AG04450 (cell line): ENCODE measurements around the gene GRM4. TPM values are rescaled to one million over a fixed set of nuclear protein-coding genes. Genes with fewer than 3 reads are reported as not detected.

Experiments used
- CTCF ChIA-PET: fragments of 300-600, 350-600 bp; formaldehyde crosslinking; extraction: SDS; loops from one replicate; lab custom pipeline; 2022; ENCODE audit warnings: antibody characterized with exemption, inconsistent platforms; lab: Charles Lee
- POLR2A ChIA-PET: fragments of 350-600 bp; formaldehyde crosslinking; extraction: SDS; loops from one replicate; lab custom pipeline; 2021; ENCODE audit warnings: antibody characterized with exemption, inconsistent platforms; lab: Yijun Ruan, JAX
- DNase-seq: peaks from one replicate; pipeline ENCODE4 v3.0.0-alpha.2; 2011; ENCODE audit warnings: low read depth, low spot score
- H3K27ac ChIP-seq: one replicate; pipeline ENCODE4 v1.5.1; 2012; ENCODE audit warnings: low read depth, low read length, control low read depth
- H3K27me3 ChIP-seq: one replicate; pipeline ENCODE4 v1.6.0; 2012; ENCODE audit warnings: low read length; ENCODE audit not compliant: control insufficient read depth, insufficient read depth
- H3K4me3 ChIP-seq: 2 replicates; pipeline ENCODE4 v1.5.1; 2011; ENCODE audit warnings: mild to moderate bottlenecking, low read depth, low read length, control low read depth
- H3K9me3 ChIP-seq: 2 replicates; pipeline ENCODE4 v1.5.1; 2012; ENCODE audit warnings: low read length; ENCODE audit not compliant: control insufficient read depth, insufficient read depth
- polyA plus RNA-seq: library from polyadenylated mRNA; depleted of rRNA; stranded (reverse); fragments of >200 nt; gene quantifications from 2 replicates; pipeline ENCODE4 v1.2.3, GENCODE V29; 2011
- TF ChIP-seq, protein P1 (sequence below): IDR thresholded peaks from 2 replicates; pipeline ENCODE4 v1.5.1; 2011; ENCODE audit warnings: low read depth, low read length, control low read depth, inconsistent platforms

Gene GRM4
- polyA plus RNA-seq, 1 experiment = not detected

DNA sequence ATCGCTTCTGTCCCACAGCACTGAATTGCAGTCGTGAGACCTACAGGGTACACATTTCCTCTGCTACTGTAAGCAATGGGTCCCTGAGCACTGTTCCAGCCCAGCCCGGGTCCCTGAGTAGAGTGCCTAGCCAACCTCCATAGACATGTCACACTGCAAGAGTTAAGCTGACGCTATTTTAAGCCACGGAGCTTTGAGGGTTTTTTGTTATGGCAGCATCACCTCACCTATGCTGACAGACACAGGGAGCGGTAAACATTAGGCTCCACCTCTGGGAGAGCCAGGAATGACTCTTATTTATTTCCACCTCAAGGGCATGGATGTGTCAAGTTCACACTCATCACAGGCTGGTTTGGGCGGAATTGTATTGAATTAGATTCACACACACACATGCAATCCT is 45.1 kb downstream of the GRM4 start:
- TF ChIP-seq, protein P1, sequence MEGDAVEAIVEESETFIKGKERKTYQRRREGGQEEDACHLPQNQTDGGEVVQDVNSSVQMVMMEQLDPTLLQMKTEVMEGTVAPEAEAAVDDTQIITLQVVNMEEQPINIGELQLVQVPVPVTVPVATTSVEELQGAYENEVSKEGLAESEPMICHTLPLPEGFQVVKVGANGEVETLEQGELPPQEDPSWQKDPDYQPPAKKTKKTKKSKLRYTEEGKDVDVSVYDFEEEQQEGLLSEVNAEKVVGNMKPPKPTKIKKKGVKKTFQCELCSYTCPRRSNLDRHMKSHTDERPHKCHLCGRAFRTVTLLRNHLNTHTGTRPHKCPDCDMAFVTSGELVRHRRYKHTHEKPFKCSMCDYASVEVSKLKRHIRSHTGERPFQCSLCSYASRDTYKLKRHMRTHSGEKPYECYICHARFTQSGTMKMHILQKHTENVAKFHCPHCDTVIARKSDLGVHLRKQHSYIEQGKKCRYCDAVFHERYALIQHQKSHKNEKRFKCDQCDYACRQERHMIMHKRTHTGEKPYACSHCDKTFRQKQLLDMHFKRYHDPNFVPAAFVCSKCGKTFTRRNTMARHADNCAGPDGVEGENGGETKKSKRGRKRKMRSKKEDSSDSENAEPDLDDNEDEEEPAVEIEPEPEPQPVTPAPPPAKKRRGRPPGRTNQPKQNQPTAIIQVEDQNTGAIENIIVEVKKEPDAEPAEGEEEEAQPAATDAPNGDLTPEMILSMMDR = no peak
- H3K27ac ChIP-seq = no peak overlapping the region
- no peaks in the 10 kb centered on the region for H3K9me3 ChIP-seq
- no peak for DNase-seq
- ChIA-PET POLR2A (no interaction called here), CTCF (no interaction called here)
- H3K27me3 ChIP-seq = peaks cover 28% of the 10 kb centered on the region
- H3K4me3 ChIP-seq = no peak overlapping the region

DNA sequence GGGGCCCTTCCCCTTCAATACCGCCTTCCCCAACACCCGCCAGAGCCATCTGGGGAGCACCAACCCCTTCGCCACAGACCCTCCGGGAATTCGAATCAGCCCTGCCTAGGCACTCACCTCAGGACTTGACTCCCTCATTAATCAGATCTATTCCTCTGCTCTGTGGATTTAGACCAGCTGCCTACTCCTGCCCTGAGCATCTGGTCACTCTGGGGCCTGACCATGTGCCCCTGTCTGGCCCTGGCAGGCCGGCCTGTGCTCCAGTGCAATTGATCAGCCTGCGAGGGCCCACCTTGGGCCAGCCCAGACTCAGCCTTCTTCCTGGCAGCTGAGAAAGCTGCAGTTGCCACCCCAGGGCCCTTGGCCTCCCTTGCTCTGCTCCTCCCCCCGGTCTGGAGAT is 46.0 kb downstream of the GRM4 start:
- Histone ChIP-seq H3K27ac (no peak overlapping the region), H3K27me3 (peaks cover 34% of the 10 kb centered on the region), H3K4me3 (no peak overlapping the region), H3K9me3 (no peaks in the 10 kb centered on the region)
- POLR2A ChIA-PET = no interaction called here
- TF ChIP-seq, protein P1 = no peak
- DNase-seq = no peak
- CTCF ChIA-PET = no interaction called here

DNA sequence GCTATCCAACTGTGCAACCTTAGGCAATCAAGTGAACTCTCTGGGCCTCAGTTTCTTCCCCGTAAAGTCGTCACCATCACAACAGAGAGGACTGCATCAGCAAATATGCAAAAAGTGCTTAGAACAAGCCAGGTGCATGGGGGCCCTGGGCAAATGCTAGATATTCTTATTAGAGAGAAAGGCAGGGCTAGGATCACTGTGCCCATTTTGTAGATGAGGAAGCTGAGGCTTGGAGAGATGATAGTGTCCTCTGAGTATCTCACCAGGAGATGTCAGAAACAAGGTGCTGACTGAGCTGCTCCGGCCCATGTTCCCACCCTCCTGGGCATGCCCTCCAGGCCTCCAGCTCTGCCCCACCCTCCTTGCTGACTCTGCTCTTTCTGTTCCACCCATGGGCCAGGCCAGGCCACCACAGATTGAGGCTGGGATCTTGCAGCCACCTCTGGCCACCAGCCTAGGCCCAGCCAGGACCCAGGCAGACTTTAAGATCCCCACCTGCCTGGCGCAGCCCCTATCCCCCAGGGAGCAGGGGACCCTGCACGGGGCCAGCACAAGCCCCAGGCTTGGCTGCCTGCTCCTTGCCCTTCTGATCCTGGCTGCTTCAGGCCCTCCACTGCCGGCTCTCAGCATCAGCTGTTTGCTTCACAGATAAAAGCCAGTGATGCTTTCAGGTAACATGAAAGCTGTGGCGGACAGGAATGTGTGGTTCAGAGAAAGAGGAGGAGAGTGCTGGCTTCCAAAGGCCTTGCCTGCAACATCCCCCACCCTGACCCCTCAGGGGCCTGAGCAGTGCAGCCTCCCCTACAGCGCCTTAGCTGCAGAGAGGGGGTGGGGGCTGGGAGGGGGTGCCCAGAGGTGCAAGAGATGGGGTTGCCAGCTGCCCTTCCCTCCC is 47.6 kb downstream of the GRM4 start:
- H3K4me3 ChIP-seq = no peak overlapping the region
- CTCF ChIA-PET = no interaction called here
- DNase-seq = no peak
- no peak overlapping the region for H3K27ac ChIP-seq
- no peaks in the 10 kb centered on the region for H3K9me3 ChIP-seq
- peaks cover 40% of the 10 kb centered on the region for H3K27me3 ChIP-seq
- POLR2A ChIA-PET = no interaction called here
- TF ChIP-seq, protein P1 = no peak

DNA sequence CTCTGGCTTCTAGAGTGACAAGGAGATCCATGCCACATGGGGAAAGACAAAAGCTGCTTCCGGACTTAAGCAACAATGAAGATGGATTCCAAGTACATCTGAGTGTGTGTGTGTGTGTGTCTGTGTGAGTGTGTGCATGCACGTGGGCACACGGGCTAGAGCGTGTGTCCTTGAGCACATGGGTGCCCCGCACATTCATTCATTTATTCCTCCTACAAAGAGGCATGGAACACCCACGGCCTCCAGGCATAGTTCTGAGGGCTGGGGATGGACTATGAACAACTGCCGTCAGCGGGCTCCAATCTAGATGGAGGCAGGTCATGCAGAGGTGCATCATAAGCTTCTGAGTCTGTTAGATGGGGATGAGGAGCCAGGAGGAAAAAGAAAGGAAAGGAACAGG is 49.1 kb downstream of the GRM4 start:
- POLR2A ChIA-PET = no interaction called here

DNA sequence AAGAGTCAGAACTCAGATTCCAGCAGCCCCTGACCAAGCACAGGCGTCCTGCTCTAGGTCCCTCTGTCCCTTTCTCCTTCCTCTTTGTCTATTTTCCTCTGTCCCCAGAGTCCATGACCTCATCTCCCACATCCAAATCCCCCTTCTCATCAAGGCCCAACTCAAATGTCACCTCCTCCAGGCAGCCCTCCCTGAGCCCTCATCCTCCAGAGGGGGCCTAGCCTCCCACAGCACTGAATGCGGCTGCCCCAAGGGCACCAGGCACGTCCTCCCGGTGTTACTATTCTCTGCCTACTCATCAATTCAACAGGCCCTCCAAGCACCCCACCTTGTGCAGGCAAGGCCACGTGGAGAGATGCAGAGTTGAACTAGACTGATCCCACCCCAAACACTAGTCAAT is 49.7 kb downstream of the GRM4 start:
- DNase-seq = no peak
- CTCF ChIA-PET = no interaction called here
- TF ChIP-seq, protein P1 = no peak
- Histone ChIP-seq H3K27me3 (peaks cover 35% of the 10 kb centered on the region), H3K4me3 (no peak overlapping the region), H3K9me3 (no peaks in the 10 kb centered on the region), H3K27ac (no peak overlapping the region)
- POLR2A ChIA-PET = no interaction called here

More for the DNA sequence above, 49.1 kb downstream of the GRM4 start:
- Histone ChIP-seq H3K4me3 (no peak overlapping the region), H3K9me3 (no peaks in the 10 kb centered on the region), H3K27me3 (peaks cover 36% of the 10 kb centered on the region), H3K27ac (no peak overlapping the region)
- CTCF ChIA-PET = no interaction called here
- no peak for DNase-seq
- TF ChIP-seq, protein P1 = no peak
